22Rv1 (cell line): Measurements from ENCODE around the gene SEL1L.

Source experiments
- ZFX ChIP-seq: fragments of 450-650 bp; IDR thresholded peaks from 2 replicates; pipeline ENCODE4 v1.6.1; 2017; ENCODE audit warnings: antibody characterized with exemption, borderline replicate concordance
- TF ChIP-seq, protein P1 (sequence below): fragments of 450-650 bp; IDR thresholded peaks from 2 replicates; pipeline ENCODE4 v1.5.1; 2017; ENCODE audit warnings: mild to moderate bottlenecking

DNA sequence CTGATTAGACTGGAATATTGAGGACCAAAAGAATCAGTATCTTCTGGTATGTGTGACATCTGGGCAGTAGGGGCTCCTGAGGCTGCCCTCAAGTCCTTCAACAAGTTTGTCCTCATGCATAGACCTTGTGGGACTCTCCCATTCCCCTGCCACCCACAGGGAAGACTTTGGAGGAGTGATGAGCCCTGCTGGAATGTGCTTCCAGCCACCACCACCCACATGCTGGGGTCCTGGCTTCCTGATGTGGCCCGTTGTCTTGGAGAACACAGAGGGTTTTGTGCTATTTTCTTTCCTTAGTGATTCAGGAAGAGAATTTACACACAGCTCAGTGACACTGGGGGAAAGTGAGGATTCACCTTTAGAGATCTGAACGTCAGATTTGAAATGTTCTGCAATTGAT, 29.2 kb upstream of the SEL1L start:
- TF ChIP-seq, protein P1, sequence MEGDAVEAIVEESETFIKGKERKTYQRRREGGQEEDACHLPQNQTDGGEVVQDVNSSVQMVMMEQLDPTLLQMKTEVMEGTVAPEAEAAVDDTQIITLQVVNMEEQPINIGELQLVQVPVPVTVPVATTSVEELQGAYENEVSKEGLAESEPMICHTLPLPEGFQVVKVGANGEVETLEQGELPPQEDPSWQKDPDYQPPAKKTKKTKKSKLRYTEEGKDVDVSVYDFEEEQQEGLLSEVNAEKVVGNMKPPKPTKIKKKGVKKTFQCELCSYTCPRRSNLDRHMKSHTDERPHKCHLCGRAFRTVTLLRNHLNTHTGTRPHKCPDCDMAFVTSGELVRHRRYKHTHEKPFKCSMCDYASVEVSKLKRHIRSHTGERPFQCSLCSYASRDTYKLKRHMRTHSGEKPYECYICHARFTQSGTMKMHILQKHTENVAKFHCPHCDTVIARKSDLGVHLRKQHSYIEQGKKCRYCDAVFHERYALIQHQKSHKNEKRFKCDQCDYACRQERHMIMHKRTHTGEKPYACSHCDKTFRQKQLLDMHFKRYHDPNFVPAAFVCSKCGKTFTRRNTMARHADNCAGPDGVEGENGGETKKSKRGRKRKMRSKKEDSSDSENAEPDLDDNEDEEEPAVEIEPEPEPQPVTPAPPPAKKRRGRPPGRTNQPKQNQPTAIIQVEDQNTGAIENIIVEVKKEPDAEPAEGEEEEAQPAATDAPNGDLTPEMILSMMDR = no peak
- TF ChIP-seq ZFX = no peak
